Lower lobe of right lung (tissue), 2 donors: ENCODE results near the gene GLIPR2. TPM values are rescaled to one million over a fixed set of nuclear protein-coding genes. Genes with fewer than 3 reads are reported as not detected.

Source experiments
- ATAC-seq, 2 donors: fragments of 200-7000 bp; cut with Tn5 transposase; one replicate each; pipeline ENCODE4 v1.9.1; 2020 to 2022; ENCODE audit warnings: mild to moderate bottlenecking in 2 of 2, moderate library complexity in 2 of 2
- DNase-seq: peaks from one replicate; pipeline ENCODE4 v3.0.0-alpha.2; 2020
- H3K27ac ChIP-seq: fragments of 200-600 bp; one replicate; pipeline ENCODE4 v1.8.0; 2022
- H3K27me3 ChIP-seq: fragments of 200-600 bp; one replicate; pipeline ENCODE4 v1.8.0; 2022; ENCODE audit warnings: low read depth
- H3K36me3 ChIP-seq: fragments of 200-600 bp; one replicate; pipeline ENCODE4 v1.8.0; 2022; ENCODE audit warnings: mild to moderate bottlenecking
- H3K4me1 ChIP-seq: fragments of 200-600 bp; one replicate; pipeline ENCODE4 v1.8.0; 2022
- H3K4me3 ChIP-seq: fragments of 200-600 bp; one replicate; pipeline ENCODE4 v1.8.0; 2022; ENCODE audit warnings: mild to moderate bottlenecking
- H3K9me3 ChIP-seq: fragments of 200-600 bp; one replicate; pipeline ENCODE4 v1.8.0; 2022
- intact Hi-C: fragments of 100-400 bp; cut with DNase I; formaldehyde crosslinking; loops from one replicate; pipeline ENCODE4 v1.11.0; 2022
- total RNA-seq: library from RNA; stranded (reverse); fragmentation: NEBNext Ultra II Directional; extraction: Animal tissue kit (Norgen Biotek cat#: 25700); gene quantifications from one replicate; pipeline ENCODE4 v1.2.1, GENCODE V29; 2021
- TF ChIP-seq, protein P1 (sequence below): fragments of 200-600 bp; IDR thresholded peaks from one replicate; pipeline ENCODE4 v1.8.0; 2022; ENCODE audit warnings: antibody characterized with exemption, mild to moderate bottlenecking
- donor health status: DM: no; HTN: yes; CAD: no; lungs with severe emphysema.

The GLIPR2 gene
- total RNA-seq, 1 donor from 2014 or later = 108 TPM

DNA sequence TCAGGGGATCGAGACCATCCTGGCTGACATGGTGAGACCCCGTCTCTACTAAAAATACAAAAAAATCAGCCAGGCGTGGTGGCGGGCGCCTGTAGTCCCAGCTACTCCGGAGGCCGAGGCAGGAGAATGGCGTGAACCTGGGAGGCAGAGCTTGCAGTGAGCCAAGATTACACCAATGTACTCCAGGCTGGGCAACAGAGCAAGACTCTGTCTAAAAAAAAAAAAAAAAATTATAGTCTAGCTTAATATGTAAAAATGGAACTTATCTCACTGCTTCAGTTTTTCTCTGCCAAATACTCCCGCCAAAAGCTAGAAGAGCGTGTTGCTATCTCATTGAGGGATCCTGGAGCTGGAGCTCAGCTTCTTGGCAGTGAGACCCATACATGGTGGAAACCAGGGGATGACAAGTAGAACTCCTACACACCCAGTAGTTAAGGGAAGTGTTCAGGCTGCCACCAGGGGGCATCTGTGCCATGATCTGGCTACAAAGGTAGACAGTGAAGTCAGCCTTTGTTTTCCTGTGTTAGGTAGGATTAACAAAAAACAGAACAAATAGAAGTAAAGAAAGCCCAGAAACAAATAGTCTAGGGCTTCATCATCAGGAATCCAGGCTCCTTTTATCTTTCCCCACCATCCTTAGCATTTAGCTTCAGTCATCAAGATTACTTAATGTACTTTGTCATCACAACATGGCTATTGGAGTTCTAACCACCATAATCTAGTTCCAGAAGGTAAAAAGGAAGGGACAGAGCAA, 33.6 kb upstream of the GLIPR2 start:
- no peak overlapping the region for H3K27ac ChIP-seq
- intact Hi-C loops = loop anchor here (5.0 kb wide), 1 partner anchor 64 kb away; the partner anchor contains the start of gene CCIN
- DNase-seq (peak; percentile 90), ATAC-seq (peak; percentile 95 to 98)
- TF ChIP-seq, protein P1, sequence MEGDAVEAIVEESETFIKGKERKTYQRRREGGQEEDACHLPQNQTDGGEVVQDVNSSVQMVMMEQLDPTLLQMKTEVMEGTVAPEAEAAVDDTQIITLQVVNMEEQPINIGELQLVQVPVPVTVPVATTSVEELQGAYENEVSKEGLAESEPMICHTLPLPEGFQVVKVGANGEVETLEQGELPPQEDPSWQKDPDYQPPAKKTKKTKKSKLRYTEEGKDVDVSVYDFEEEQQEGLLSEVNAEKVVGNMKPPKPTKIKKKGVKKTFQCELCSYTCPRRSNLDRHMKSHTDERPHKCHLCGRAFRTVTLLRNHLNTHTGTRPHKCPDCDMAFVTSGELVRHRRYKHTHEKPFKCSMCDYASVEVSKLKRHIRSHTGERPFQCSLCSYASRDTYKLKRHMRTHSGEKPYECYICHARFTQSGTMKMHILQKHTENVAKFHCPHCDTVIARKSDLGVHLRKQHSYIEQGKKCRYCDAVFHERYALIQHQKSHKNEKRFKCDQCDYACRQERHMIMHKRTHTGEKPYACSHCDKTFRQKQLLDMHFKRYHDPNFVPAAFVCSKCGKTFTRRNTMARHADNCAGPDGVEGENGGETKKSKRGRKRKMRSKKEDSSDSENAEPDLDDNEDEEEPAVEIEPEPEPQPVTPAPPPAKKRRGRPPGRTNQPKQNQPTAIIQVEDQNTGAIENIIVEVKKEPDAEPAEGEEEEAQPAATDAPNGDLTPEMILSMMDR = peak; percentile 90
- H3K36me3 ChIP-seq = peaks cover 2% of the 10 kb centered on the region
- no peaks in the 10 kb centered on the region for H3K9me3 ChIP-seq
- peaks cover 9% of the 10 kb centered on the region for H3K4me1 ChIP-seq
- H3K27me3 ChIP-seq = no peaks in the 10 kb centered on the region
- no peak overlapping the region for H3K4me3 ChIP-seq

DNA sequence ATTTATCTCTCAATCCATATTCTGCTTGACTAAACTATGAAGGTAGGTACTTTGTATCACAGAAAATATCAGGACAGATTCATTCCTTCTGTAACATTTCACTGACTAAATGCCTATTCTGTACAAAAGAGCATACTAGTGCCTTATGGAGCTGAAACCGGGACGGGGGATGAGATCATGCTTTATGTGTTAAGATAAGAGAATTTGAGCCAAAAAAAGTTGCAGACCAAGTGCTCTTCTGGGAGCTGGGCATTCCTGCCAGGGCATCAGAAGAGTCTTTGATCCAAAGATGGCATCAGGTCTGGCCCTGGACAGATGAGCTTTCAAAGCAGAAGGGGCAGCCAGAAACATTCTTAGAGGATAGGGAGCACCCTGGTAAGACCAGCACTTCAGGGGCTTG, 27.5 kb upstream of the GLIPR2 start:
- Histone ChIP-seq H3K36me3 (peaks cover 16% of the 10 kb centered on the region), H3K4me3 (no peak overlapping the region), H3K27me3 (no peaks in the 10 kb centered on the region), H3K27ac (no peak overlapping the region), H3K9me3 (no peaks in the 10 kb centered on the region), H3K4me1 (no peaks in the 10 kb centered on the region)
- TF ChIP-seq, protein P1 = no peak
- intact Hi-C loops = no loop called here
- DNase-seq (no peak), ATAC-seq (no peak)

DNA sequence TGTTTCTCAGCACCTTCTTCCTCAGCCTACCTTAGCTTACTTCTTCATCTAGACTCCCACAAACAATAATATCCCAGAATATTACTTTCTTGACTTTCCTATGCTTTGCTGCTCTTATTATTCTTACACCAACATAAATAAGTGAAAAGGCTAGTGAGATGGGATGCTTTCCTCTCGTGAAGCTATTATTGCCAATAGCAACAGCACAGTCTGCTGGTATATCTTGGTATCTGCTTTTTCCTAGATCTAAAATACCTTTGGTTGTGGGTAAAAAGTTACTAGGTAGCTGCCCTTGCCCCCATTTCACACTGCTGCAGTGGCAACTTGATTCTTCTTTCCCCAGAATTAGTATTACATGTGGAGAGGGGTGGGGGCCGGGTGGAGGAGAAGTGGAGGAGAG, 26.1 kb upstream of the GLIPR2 start:
- intact Hi-C loops = no loop called here
- H3K27ac ChIP-seq = no peak overlapping the region
- H3K4me1 ChIP-seq = no peaks in the 10 kb centered on the region
- ATAC-seq (no peak), DNase-seq (no peak)
- TF ChIP-seq, protein P1 = no peak
- no peaks in the 10 kb centered on the region for H3K9me3 ChIP-seq
- H3K36me3 ChIP-seq = peaks cover 16% of the 10 kb centered on the region
- H3K4me3 ChIP-seq = no peak overlapping the region
- no peaks in the 10 kb centered on the region for H3K27me3 ChIP-seq

DNA sequence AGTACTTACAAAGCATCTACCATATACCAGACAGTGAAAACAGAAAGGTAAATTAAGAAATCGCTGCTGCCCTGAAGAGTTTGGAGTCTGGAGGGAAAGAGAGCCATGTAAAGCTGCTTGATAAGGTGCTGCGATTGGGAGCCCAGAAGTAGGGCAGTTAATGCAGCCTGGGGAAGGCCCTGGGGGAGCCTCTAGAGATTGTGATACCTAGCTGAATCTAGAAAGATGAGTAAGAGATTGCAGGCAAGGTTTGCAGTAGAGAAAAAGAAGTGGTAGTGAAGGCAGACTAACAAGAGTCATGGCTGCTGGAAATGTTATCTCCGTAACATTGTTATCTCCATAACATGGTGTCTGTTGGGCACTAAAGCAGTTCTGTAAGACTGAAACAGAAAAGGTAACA, 24.0 kb upstream of the GLIPR2 start:
- Histone ChIP-seq H3K4me1 (no peaks in the 10 kb centered on the region), H3K4me3 (no peak overlapping the region), H3K27ac (no peak overlapping the region), H3K36me3 (peaks cover 24% of the 10 kb centered on the region), H3K27me3 (no peaks in the 10 kb centered on the region), H3K9me3 (no peaks in the 10 kb centered on the region)
- TF ChIP-seq, protein P1 = no peak
- ATAC-seq (no peak), DNase-seq (no peak)
- intact Hi-C loops = no loop called here

DNA sequence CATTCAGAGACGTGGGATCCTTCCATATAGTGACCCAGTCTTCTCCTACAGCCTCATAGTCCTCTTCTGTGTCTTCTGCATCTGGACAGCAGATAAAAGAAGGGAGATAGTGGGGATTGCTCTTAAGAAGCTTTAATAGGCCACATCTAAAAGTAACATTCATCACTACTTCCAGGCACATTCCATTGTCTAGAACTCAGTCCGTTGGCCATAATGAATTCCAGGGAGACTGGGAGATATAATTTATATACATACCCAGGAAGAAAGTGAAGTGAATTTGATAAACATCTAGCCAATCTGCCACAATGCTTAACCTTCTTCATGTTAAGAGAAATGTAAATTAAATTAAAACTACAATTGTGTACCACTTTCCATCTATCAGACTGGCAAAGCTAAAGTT, 22.5 kb upstream of the GLIPR2 start:
- intact Hi-C loops = no loop called here
- TF ChIP-seq, protein P1 = no peak
- ATAC-seq = no peak

More for the DNA sequence above, 22.5 kb upstream of the GLIPR2 start:
- Histone ChIP-seq H3K27me3 (no peaks in the 10 kb centered on the region), H3K4me1 (peaks cover 2% of the 10 kb centered on the region), H3K4me3 (no peak overlapping the region), H3K27ac (no peak overlapping the region), H3K36me3 (peaks cover 14% of the 10 kb centered on the region), H3K9me3 (no peaks in the 10 kb centered on the region)
- no peak for DNase-seq
